T-cell (primary cell): Measurements from ENCODE around the gene WDR70. TPM values are rescaled to one million over a fixed set of nuclear protein-coding genes. Genes with fewer than 3 reads are reported as not detected.

Experiments used
- ATAC-seq, 4 experiments: fragments of 200-7000 bp in 3 of 4; fragments of 150-1000 bp in 1 of 4; cut with Tn5 transposase; replicated peaks in 1 of 4; 1 replicate in 3 of 4; 2 replicates in 1 of 4; pipeline ENCODE4 v1.10.0; 2021; ENCODE audit warnings: moderate library complexity in 3 of 4, mild to moderate bottlenecking in 2 of 4, moderate number of reproducible peaks in 1 of 4
- CTCF ChIA-PET, 2 donors: fragments of 300-600 bp; sonication (Branson Sonifier 250); formaldehyde crosslinking; loops; one replicate each; lab custom pipeline; 2022; ENCODE audit warnings: antibody characterized with exemption in 2 of 2; lab: Charles Lee
- POLR2A ChIA-PET, 2 donors: fragments of 300-600 bp; sonication (Branson Sonifier 250); formaldehyde crosslinking; loops; one replicate each; lab custom pipeline; 2022; ENCODE audit warnings: antibody characterized with exemption in 2 of 2; lab: Charles Lee
- DNase-seq, 35 experiments: peaks; one replicate each; pipeline versions ENCODE4 v3.0.0 to v3.0.0-alpha.2; 2013 to 2023
- H3K27ac ChIP-seq: one replicate; pipeline ENCODE4 v1.5.1; 2013; ENCODE audit warnings: low read length
- H3K27me3 ChIP-seq, 2 experiments: replicated peaks in 1 of 2; 1 replicate in 1 of 2; 2 replicates in 1 of 2; pipeline versions ENCODE4 v1.6.1 to v1.7.0; 2013; ENCODE audit warnings: low read length in 1 of 2, mixed read lengths in 1 of 2; ENCODE audit not compliant: control insufficient read depth in 2 of 2, insufficient read depth in 2 of 2; ENCODE audit errors: extremely low read depth in 1 of 2
- H3K36me3 ChIP-seq, 2 donors: 1 replicate in 1 of 2; 2 replicates in 1 of 2; pipeline versions ENCODE4 v1.6.1 to v1.7.0; 2013; ENCODE audit warnings: low read length in 1 of 2; ENCODE audit not compliant: control insufficient read depth in 2 of 2, insufficient read depth in 1 of 2; ENCODE audit errors: extremely low read depth in 1 of 2
- H3K4me1 ChIP-seq, 2 experiments: 1 replicate in 1 of 2; 2 replicates in 1 of 2; pipeline versions ENCODE4 v1.6.1 to v1.7.0; 2013; ENCODE audit warnings: low read length in 2 of 2, mixed read lengths in 1 of 2; ENCODE audit not compliant: insufficient read depth in 2 of 2, control insufficient read depth in 1 of 2; ENCODE audit errors: extremely low read depth in 1 of 2
- H3K4me3 ChIP-seq, 2 donors: 1 replicate in 1 of 2; 2 replicates in 1 of 2; pipeline versions ENCODE4 v1.5.1 to v1.7.0; 2013; ENCODE audit warnings: mild to moderate bottlenecking in 2 of 2, low read length in 1 of 2, moderate library complexity in 1 of 2; ENCODE audit not compliant: control insufficient read depth in 1 of 2; ENCODE audit errors: extremely low read depth in 1 of 2
- H3K9me3 ChIP-seq: 2 replicates; pipeline ENCODE4 v1.7.0; 2013
- H3K27ac Mint-ChIP-seq, 2 donors: one replicate each; pipeline ENCODE4 v1.8.0; 2020 to 2021; ENCODE audit warnings: mild to moderate bottlenecking in 2 of 2, mixed read lengths in 2 of 2
- H3K27me3 Mint-ChIP-seq, 2 donors: one replicate each; pipeline ENCODE4 v1.8.0; 2021 to 2022; ENCODE audit warnings: mixed read lengths in 2 of 2
- H3K36me3 Mint-ChIP-seq: one replicate; pipeline ENCODE4 v1.8.0; 2021; ENCODE audit warnings: mixed read lengths
- H3K4me1 Mint-ChIP-seq, 3 donors: one replicate each; pipeline ENCODE4 v1.8.0; 2020 to 2022; ENCODE audit warnings: mixed read lengths in 3 of 3, mild to moderate bottlenecking in 1 of 3
- H3K4me3 Mint-ChIP-seq, 3 donors: one replicate each; pipeline ENCODE4 v1.8.0; 2020 to 2022; ENCODE audit warnings: mild to moderate bottlenecking in 3 of 3, mixed read lengths in 3 of 3, moderate library complexity in 3 of 3
- H3K9me3 Mint-ChIP-seq, 3 donors: one replicate each; pipeline ENCODE4 v1.8.0; 2020 to 2022; ENCODE audit warnings: mixed read lengths in 3 of 3
- WGBS: methylation state at CpG from one replicate; pipeline ENCODE4 v1.1.5; 2013; ENCODE audit warnings: missing lambda C conversion rate; ENCODE audit not compliant: insufficient coverage; 5-methylcytosine and 5-hydroxymethylcytosine counted together
- total RNA-seq, 35 experiments: library from RNA in 6 of 35; stranded (reverse) in 6 of 35; fragments of 120-200 nt in 1 of 35; gene quantifications; one replicate each; pipeline versions ENCODE4 v1.2.1 to v1.2.4 and lab custom pipeline; 2013 to 2026

Gene WDR70
- total RNA-seq, 5 donors from 2014 or later (not counting 1 experiment from before 2014, with no cell fraction given): 30.1 to 44.6 (median 37.5) TPM

- Mint-ChIP-seq H3K27ac (no peak overlapping the region), H3K4me1 (peaks cover 0 to 9% (median 3%) of the 10 kb centered on the region in 3 donors), H3K36me3 (peaks cover 24% of the 10 kb centered on the region), H3K4me3 (no peak overlapping the region), H3K9me3 (no peaks in the 10 kb centered on the region), H3K27me3 (no peaks in the 10 kb centered on the region)
- ChIA-PET POLR2A (no interaction called here), CTCF (no interaction called here)
- Histone ChIP-seq H3K27ac (no peak overlapping the region), H3K9me3 (no peaks in the 10 kb centered on the region), H3K4me3 (no peak overlapping the region), H3K4me1 (no peaks in the 10 kb centered on the region), H3K27me3 (no peaks in the 10 kb centered on the region), H3K36me3 (peaks cover 0 to 2% of the 10 kb centered on the region in 2 donors)
- DNase-seq (no peak), ATAC-seq (no peak)
- WGBS: no CpG with 5 or more reads among the region's 2 CpGs
Observed at GRCh38 chr5:37565062-37565670, 186.0 kb downstream of the WDR70 start.

- peaks cover 0 to 12% (median 5%) of the 10 kb centered on the region in 3 donors for H3K4me1 Mint-ChIP-seq
Observed at GRCh38 chr5:37567566-37567965, 188.4 kb downstream of the WDR70 start.

GRCh38 chr5:37568018-37568753 is 189.1 kb downstream of the WDR70 start:
- H3K4me3 Mint-ChIP-seq: no peak overlapping the region
- Histone ChIP-seq H3K4me1 (no peaks in the 10 kb centered on the region), H3K36me3 (peaks cover 0 to 2% of the 10 kb centered on the region in 2 donors), H3K4me3 (no peak overlapping the region), H3K27me3 (no peaks in the 10 kb centered on the region), H3K27ac (no peak overlapping the region), H3K9me3 (no peaks in the 10 kb centered on the region)
- H3K4me1 Mint-ChIP-seq: peaks cover 4 to 18% (median 10%) of the 10 kb centered on the region in 3 donors
- no peak overlapping the region for H3K27ac Mint-ChIP-seq
- H3K36me3 Mint-ChIP-seq: peaks cover 39% of the 10 kb centered on the region
- ChIA-PET CTCF (no interaction called here), POLR2A (no interaction called here)
- no peak for ATAC-seq
- H3K27me3 Mint-ChIP-seq: no peaks in the 10 kb centered on the region
- DNase-seq: no peak
- no peaks in the 10 kb centered on the region for H3K9me3 Mint-ChIP-seq

More at GRCh38 chr5:37567566-37567965, 188.4 kb downstream of the WDR70 start:
- H3K27ac Mint-ChIP-seq: no peak overlapping the region
- H3K4me1 ChIP-seq: no peaks in the 10 kb centered on the region
- DNase-seq (no peak), ATAC-seq (no peak)
- peaks cover 33% of the 10 kb centered on the region for H3K36me3 Mint-ChIP-seq
- ChIA-PET CTCF (no interaction called here), POLR2A (no interaction called here)
- no peaks in the 10 kb centered on the region for H3K27me3 ChIP-seq
- H3K9me3 ChIP-seq: no peaks in the 10 kb centered on the region
- no peaks in the 10 kb centered on the region for H3K27me3 Mint-ChIP-seq
- no peak overlapping the region for H3K4me3 ChIP-seq
- 100% methylated on average over 1 of the region's 3 CpGs for WGBS
- H3K9me3 Mint-ChIP-seq: no peaks in the 10 kb centered on the region
- H3K4me3 Mint-ChIP-seq: no peak overlapping the region
- H3K27ac ChIP-seq: no peak overlapping the region
- peaks cover 0 to 2% of the 10 kb centered on the region in 2 donors for H3K36me3 ChIP-seq

GRCh38 chr5:37568893-37569292 is 189.8 kb downstream of the WDR70 start:
- DNase-seq (no peak), ATAC-seq (no peak)
- ChIA-PET POLR2A (no interaction called here), CTCF (no interaction called here)
- Mint-ChIP-seq H3K36me3 (peaks cover 46% of the 10 kb centered on the region), H3K27ac (no peak overlapping the region), H3K4me1 (peaks cover 11 to 23% (median 15%) of the 10 kb centered on the region in 3 donors), H3K27me3 (no peaks in the 10 kb centered on the region), H3K9me3 (no peaks in the 10 kb centered on the region), H3K4me3 (no peak overlapping the region)
- no peaks in the 10 kb centered on the region for H3K4me1 ChIP-seq
- H3K9me3 ChIP-seq: no peaks in the 10 kb centered on the region
- no peak overlapping the region for H3K27ac ChIP-seq
- H3K27me3 ChIP-seq: no peaks in the 10 kb centered on the region
- H3K4me3 ChIP-seq: no peak overlapping the region
- peaks cover 0 to 2% of the 10 kb centered on the region in 2 donors for H3K36me3 ChIP-seq

- Mint-ChIP-seq H3K27ac (no peak overlapping the region), H3K36me3 (peaks cover 49% of the 10 kb centered on the region), H3K27me3 (no peaks in the 10 kb centered on the region), H3K4me3 (no peak overlapping the region), H3K9me3 (peaks cover 0 to 1% (median 0%) of the 10 kb centered on the region in 3 donors), H3K4me1 (peaks cover 13 to 28% (median 19%) of the 10 kb centered on the region in 3 donors)
- Histone ChIP-seq H3K27ac (no peak overlapping the region), H3K9me3 (no peaks in the 10 kb centered on the region), H3K4me3 (no peak overlapping the region), H3K27me3 (no peaks in the 10 kb centered on the region), H3K36me3 (peaks cover 0 to 2% of the 10 kb centered on the region in 2 donors), H3K4me1 (no peaks in the 10 kb centered on the region)
- CTCF ChIA-PET: no interaction called here
- DNase-seq: no peak
- no CpG with 5 or more reads among the region's 2 CpGs for WGBS
- POLR2A ChIA-PET: no interaction called here
- ATAC-seq: no peak
Observed at GRCh38 chr5:37569466-37569865, 190.3 kb downstream of the WDR70 start.

- DNase-seq (no peak), ATAC-seq (no peak)
- no peak overlapping the region for H3K27ac Mint-ChIP-seq
- WGBS: no CpG with 5 or more reads among the region's 1 CpG
- no peaks in the 10 kb centered on the region for H3K9me3 ChIP-seq
- H3K4me3 ChIP-seq: no peak overlapping the region
- H3K9me3 Mint-ChIP-seq: peaks cover 0 to 6% (median 0%) of the 10 kb centered on the region in 3 donors
- H3K4me1 ChIP-seq: no peaks in the 10 kb centered on the region
- H3K4me3 Mint-ChIP-seq: no peak overlapping the region
- ChIA-PET CTCF (no interaction called here), POLR2A (no interaction called here)
- no peak overlapping the region for H3K27ac ChIP-seq
- H3K27me3 Mint-ChIP-seq: no peaks in the 10 kb centered on the region
- peaks cover 21 to 36% (median 29%) of the 10 kb centered on the region in 3 donors for H3K4me1 Mint-ChIP-seq
- peaks cover 0 to 2% of the 10 kb centered on the region in 2 donors for H3K36me3 ChIP-seq
- no peaks in the 10 kb centered on the region for H3K27me3 ChIP-seq
- peaks cover 51% of the 10 kb centered on the region for H3K36me3 Mint-ChIP-seq
Observed at GRCh38 chr5:37570597-37570996, 191.5 kb downstream of the WDR70 start.
